Thyroid gland (tissue), 4 donors: ENCODE data around the gene ZNF138. TPM values are rescaled to one million over a fixed set of nuclear protein-coding genes. Genes with fewer than 3 reads are reported as not detected.

Experiments
- DNase-seq, 2 donors: peaks; one replicate each; pipeline ENCODE4 v3.0.0-alpha.2; 2019
- H3K27ac ChIP-seq, 3 donors: fragments of 200-600 bp; sonication (generic); 1 replicate in 2 of 3; 2 replicates in 1 of 3; pipeline ENCODE4 v1.5.1; 2016 to 2019; ENCODE audit warnings: mild to moderate bottlenecking in 1 of 3, moderate library complexity in 1 of 3
- H3K27me3 ChIP-seq: fragments of 200-600 bp; sonication (generic); one replicate; pipeline ENCODE4 v1.5.1; 2019
- H3K36me3 ChIP-seq, 2 donors: fragments of 200-600 bp; sonication (generic); one replicate each; pipeline ENCODE4 v1.5.1; 2016 to 2019
- H3K4me1 ChIP-seq, 2 donors: fragments of 200-600 bp; sonication (generic); one replicate each; pipeline ENCODE4 v1.5.1; 2017 to 2019
- H3K4me3 ChIP-seq, 3 donors: fragments of 200-600 bp; sonication (generic); replicated peaks in 1 of 3; 1 replicate in 2 of 3; 2 replicates in 1 of 3; pipeline ENCODE4 v1.5.1; 2016; ENCODE audit warnings: mild to moderate bottlenecking in 1 of 3
- H3K9me3 ChIP-seq: fragments of 200-600 bp; sonication (generic); one replicate; pipeline ENCODE4 v1.5.1; 2017
- CTCF ChIP-seq, 6 experiments: fragments of 200-600 bp in 3 of 6; fragments of 450-650 bp in 3 of 6; sonication (generic) in 3 of 6; IDR thresholded peaks; one replicate each; pipeline ENCODE4 v1.5.1; 2016 to 2019; ENCODE audit warnings: antibody characterized with exemption in 6 of 6, mild to moderate bottlenecking in 2 of 6, inconsistent platforms in 1 of 6, moderate library complexity in 1 of 6
- POLR2A ChIP-seq, 2 donors: fragments of 450-650 bp; IDR thresholded peaks; one replicate each; pipeline ENCODE4 v1.6.1; 2017; ENCODE audit warnings: antibody characterized with exemption in 2 of 2, mild to moderate bottlenecking in 2 of 2, moderate library complexity in 1 of 2
- WGBS, 2 donors: methylation state at CpG; one replicate each; pipeline ENCODE4 v1.1.5; 2017; 5-methylcytosine and 5-hydroxymethylcytosine counted together
- intact Hi-C: fragments of 100-400 bp; cut with DNase I; formaldehyde crosslinking; loops from one replicate; pipeline ENCODE4 v1.15.1; 2023
- total RNA-seq, 4 donors: library from RNA; depleted of rRNA; stranded (reverse); fragments of >200 nt; gene quantifications; one replicate each; pipeline ENCODE4 v1.2.3, GENCODE V29; 2016

The ZNF138 gene
- total RNA-seq, 4 donors from 2014 or later = 13.3 to 30.5 (median 21.8) TPM

GRCh38 chr7:64879086-64879730, 85.0 kb downstream of the ZNF138 start:
- Histone ChIP-seq H3K27me3 (no peaks in the 10 kb centered on the region), H3K4me1 (peaks cover 12 to 19% of the 10 kb centered on the region in 2 donors), H3K4me3 (no peak overlapping the region), H3K27ac (no peak overlapping the region), H3K9me3 (no peaks in the 10 kb centered on the region), H3K36me3 (no peaks in the 10 kb centered on the region)
- TF ChIP-seq POLR2A (IDR thresholded peaks at IDR 0.05) (no peak), CTCF (IDR thresholded peaks at IDR 0.05) (no peak)
- intact Hi-C loops = no loop called here
- DNase-seq = no peak
- WGBS, 2 donors = 75 to 81% methylated on average over 9 of the region's 9 CpGs

- no peaks in the 10 kb centered on the region for H3K36me3 ChIP-seq
- H3K4me1 ChIP-seq = peaks cover 12 to 19% of the 10 kb centered on the region in 2 donors
- intact Hi-C loops = loop anchor here (10.0 kb wide), 1 partner anchor 85 kb away; the partner anchor contains the start of gene ZNF138
- WGBS, 2 donors = 96% methylated on average over 17 of the region's 17 CpGs
- DNase-seq = no peak
- TF ChIP-seq CTCF (IDR thresholded peaks at IDR 0.05) (no peak), POLR2A (IDR thresholded peaks at IDR 0.05) (no peak)
- no peaks in the 10 kb centered on the region for H3K27me3 ChIP-seq
- no peak overlapping the region for H3K4me3 ChIP-seq
- H3K9me3 ChIP-seq = no peaks in the 10 kb centered on the region
- no peak overlapping the region for H3K27ac ChIP-seq
These were observed 85.6 kb downstream of the ZNF138 start for GRCh38 chr7:64879800-64880199.

GRCh38 chr7:64880322-64881297, 86.4 kb downstream of the ZNF138 start:
- TF ChIP-seq POLR2A (IDR thresholded peaks at IDR 0.05) (no peak), CTCF (IDR thresholded peaks at IDR 0.05) (no peak)
- H3K27me3 ChIP-seq = no peaks in the 10 kb centered on the region
- H3K9me3 ChIP-seq = no peaks in the 10 kb centered on the region
- WGBS, 2 donors = 95% methylated on average over 38 of the region's 38 CpGs
- H3K4me3 ChIP-seq = no peak overlapping the region
- no peaks in the 10 kb centered on the region for H3K36me3 ChIP-seq
- no peak overlapping the region for H3K27ac ChIP-seq
- intact Hi-C loops = loop anchor here (10.0 kb wide), 1 partner anchor 86 kb away; the partner anchor contains the start of gene ZNF138
- DNase-seq = no peak
- peaks cover 12 to 19% of the 10 kb centered on the region in 2 donors for H3K4me1 ChIP-seq

GRCh38 chr7:64881461-64882287, 87.4 kb downstream of the ZNF138 start:
- H3K27ac ChIP-seq = no peak overlapping the region
- intact Hi-C loops = loop anchor here (10.0 kb wide), 1 partner anchor 87 kb away; the partner anchor contains the start of gene ZNF138
- H3K4me3 ChIP-seq = peak overlapping the region in 1 of 3 donors; percentile 24

More at GRCh38 chr7:64881461-64882287, 87.4 kb downstream of the ZNF138 start:
- no peaks in the 10 kb centered on the region for H3K9me3 ChIP-seq
- H3K36me3 ChIP-seq = no peaks in the 10 kb centered on the region
- no peaks in the 10 kb centered on the region for H3K27me3 ChIP-seq
- peak; percentile 31 to 42 for DNase-seq
- 65 to 73% methylated on average over 16 to 24 of the region's 26 CpGs for WGBS, 2 donors
- TF ChIP-seq POLR2A (IDR thresholded peaks at IDR 0.05) = no peak
- TF ChIP-seq CTCF (IDR thresholded peaks at IDR 0.05) = no peak
- peaks cover 12 to 19% of the 10 kb centered on the region in 2 donors for H3K4me1 ChIP-seq
